ENCODE data around the gene TCP10L. TPM values are rescaled to one million over a fixed set of nuclear protein-coding genes. Genes with fewer than 3 reads are reported as not detected.

TCP10L gene, protein sequence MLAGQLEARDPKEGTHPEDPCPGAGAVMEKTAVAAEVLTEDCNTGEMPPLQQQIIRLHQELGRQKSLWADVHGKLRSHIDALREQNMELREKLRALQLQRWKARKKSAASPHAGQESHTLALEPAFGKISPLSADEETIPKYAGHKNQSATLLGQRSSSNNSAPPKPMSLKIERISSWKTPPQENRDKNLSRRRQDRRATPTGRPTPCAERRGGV
- total RNA-seq: 0.19 and 0.85 TPM in 2 replicates

DNA sequence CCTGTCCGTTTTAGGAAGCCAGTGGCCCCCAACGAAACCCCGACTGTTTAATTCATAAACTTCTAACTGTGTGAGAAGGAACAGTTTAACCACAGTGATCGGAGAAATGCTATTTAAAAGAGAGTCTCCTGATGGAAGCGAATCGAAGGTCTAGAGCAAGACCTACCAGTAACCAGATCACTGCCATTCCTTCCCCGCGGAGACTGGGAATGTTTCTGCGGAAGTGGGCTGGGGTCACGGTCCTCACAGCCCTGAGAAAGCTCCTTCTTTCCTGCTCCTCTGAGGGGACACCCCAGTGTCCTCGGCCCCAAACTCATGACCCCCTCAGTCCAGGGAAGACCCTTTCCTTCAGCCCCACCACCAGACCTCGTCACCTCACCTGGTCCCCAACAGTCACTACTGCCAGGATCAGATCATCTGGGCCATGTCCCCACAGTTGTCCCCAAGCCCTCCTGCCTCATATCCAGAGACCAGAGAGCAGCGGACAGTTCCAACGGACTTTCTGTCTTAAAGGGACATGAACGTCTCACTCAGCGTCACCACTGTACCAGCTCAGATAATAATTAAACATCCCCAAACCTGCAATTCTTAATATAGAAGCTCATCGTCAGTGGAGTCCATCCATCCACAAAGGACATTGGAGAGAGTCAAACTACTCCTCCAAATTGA lies at the start of gene TCP10L:
TCP10L (minus strand) TSS at position 482 of the 669 bp plus-strand sequence. CDS start 1,219 bp downstream, outside the sequence.

DNA sequence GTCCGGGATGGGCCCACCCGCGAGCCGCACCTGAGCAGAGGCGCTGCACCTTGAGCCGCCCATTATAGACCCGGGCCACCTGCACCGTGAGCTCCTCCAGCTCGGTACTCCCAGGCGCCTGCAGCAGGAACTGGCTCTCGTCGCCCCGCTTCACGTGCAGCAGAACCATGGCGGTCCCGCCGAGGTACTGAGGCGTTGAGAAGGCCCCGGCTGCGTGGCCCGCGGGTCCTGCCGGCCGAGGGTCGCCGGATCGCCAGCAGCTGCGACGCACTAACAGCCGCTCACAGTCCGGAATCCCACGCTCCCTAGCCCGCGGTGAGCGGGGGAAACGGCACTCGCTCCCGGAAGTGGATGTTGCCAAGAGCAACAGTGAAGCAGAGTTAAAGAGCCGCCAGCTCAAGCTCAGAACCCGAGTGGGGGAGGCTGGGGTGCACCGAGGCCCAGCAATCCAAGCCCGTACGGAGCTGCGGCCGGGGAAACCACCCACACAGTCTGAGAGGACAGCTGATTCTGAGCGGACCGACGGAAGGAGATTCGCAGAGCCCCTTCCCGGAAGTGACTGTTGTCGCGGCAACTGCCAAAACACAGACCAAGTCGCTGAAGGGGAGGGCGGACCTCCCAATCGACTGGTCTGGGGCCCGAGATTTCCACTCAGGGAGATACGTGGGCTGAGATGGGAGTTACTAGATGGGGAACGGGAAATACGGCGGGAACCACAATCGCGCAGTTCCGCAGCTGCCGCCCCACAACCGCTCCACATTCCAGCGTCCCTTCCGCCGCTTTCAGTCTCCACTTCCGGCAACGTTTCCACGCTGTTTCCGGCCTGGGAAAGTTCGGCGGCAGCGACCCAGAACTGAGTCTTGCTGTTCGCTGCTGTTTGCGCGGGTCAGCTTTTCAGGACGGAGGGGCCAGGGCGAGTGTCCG lies 27.0 kb upstream of the TCP10L start, which contains the start of gene CFAP298:
CFAP298 (minus strand) TSS at position 303 of the 924 bp plus-strand sequence; CDS start at position 169, 134 bp downstream.

Other genes starting within 250 kb of the TCP10L start
- 17.8 and 30.1 TPM in 2 replicates for gene URB1, start 192.5 kb downstream of the TCP10L start, total RNA-seq
- 16.5 and 21.1 TPM in 2 replicates for gene EVA1C, start 172.8 kb downstream of the TCP10L start, total RNA-seq
- gene CFAP298, start 26.9 kb upstream of the TCP10L start, total RNA-seq: 25.7 and 51.4 TPM in 2 replicates
- 3.9 and 7.5 TPM in 2 replicates for gene SYNJ1, start 142.5 kb upstream of the TCP10L start, total RNA-seq
- gene PAXBP1, start 186.2 kb upstream of the TCP10L start, total RNA-seq: 21.3 and 26.8 TPM in 2 replicates

Measured in regular cardiac myocyte (primary cell).